IMR-90 (cell line): ENCODE measurements around the gene LRCH3.

Experiments used
- CEBPB ChIP-seq: IDR thresholded peaks from 2 replicates; pipeline ENCODE4 v1.6.1; 2012; ENCODE audit warnings: low read depth, low read length, improper control_type of control experiment
- POLR2A ChIP-seq: IDR thresholded peaks from 2 replicates; pipeline ENCODE4 v1.6.1; 2012; ENCODE audit warnings: mild to moderate bottlenecking, low read depth, low read length

GRCh38 chr3:197908957-197909701 lies 118.1 kb downstream of the LRCH3 start:
- TF ChIP-seq POLR2A (no peak), CEBPB (peak; percentile 85)
